HS-27A (cell line): ENCODE results near the gene LAMTOR5.

Experiments
- DNase-seq: peaks from one replicate; pipeline ENCODE4 v3.0.0-alpha.2; 2012; ENCODE audit warnings: low read depth, missing footprints

The LAMTOR5 gene

GRCh38 chr1:110387048-110387754 lies 20.3 kb downstream of the LAMTOR5 start:
- no peak for DNase-seq

DNA sequence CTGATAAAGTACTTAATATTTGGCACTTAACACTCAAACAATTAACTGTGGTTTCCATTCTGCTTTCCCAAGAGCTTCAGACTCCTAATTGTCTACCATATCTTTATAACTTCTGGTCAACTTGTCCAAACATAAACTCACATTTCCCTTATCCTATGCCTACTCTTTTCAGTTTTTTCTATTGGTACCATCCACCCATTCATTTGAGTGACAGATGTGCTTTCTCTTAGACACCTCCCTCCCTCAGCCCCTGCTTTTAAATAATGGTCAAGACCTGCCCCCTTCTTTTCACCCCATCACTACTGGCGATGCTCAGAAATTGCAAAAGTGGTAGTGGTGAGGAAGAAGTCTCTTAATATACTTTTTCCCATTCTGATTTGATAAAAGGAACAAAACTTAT lies 22.1 kb downstream of the LAMTOR5 start:
- DNase-seq = no peak

GRCh38 chr1:110384581-110385321 lies 22.7 kb downstream of the LAMTOR5 start:
- no peak for DNase-seq

GRCh38 chr1:110383251-110383990 lies 24.1 kb downstream of the LAMTOR5 start:
- no peak for DNase-seq

GRCh38 chr1:110380672-110381283 lies 26.7 kb downstream of the LAMTOR5 start:
- no peak for DNase-seq

- no peak for DNase-seq
Observed at GRCh38 chr1:110375490-110375889, 32.0 kb downstream of the LAMTOR5 start.

- peak; percentile 17 for DNase-seq
Observed at GRCh38 chr1:110370827-110371226, 36.7 kb downstream of the LAMTOR5 start.

DNA sequence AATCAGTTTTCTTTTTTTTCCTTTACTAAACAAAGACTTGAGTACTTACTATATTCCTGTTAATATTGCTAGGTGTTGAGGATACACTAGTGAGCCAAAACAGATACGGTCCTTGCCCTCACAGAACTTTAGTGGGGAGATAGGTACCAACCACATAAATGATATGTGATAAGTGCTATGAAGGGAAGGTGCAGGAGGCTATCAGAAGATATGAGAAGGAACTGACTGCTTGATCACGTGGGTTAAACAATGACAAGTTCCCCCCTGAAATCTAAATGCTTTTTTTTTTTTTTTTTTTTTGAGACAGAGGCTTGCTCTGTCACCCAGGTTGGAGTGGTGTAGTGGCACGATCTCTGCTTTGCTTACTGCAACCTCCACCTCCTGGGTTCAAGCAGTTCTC lies 43.3 kb downstream of the LAMTOR5 start:
- no peak for DNase-seq

- no peak for DNase-seq
Observed at GRCh38 chr1:110361856-110362255, 45.6 kb downstream of the LAMTOR5 start.

DNA sequence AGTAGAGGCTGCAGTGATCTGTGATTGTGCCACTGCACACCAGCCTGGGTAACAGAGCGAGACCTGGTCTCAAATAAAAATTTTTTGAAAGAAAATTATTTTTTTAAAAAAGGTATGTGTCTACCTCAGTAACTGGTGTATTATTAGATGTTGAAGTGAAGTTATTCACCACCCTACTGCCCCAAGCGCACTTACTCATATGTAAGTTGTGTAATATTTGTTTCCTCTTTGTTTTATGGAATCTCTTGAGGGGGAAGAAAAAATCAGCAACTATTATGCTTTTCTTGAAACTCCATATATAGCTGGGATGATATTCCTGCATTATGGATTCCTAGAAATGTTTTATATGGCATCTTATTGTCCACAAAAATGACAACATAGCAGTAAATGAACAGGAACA lies 47.1 kb downstream of the LAMTOR5 start:
- DNase-seq = no peak

GRCh38 chr1:110356379-110356778 lies 51.1 kb downstream of the LAMTOR5 start:
- DNase-seq = no peak

DNA sequence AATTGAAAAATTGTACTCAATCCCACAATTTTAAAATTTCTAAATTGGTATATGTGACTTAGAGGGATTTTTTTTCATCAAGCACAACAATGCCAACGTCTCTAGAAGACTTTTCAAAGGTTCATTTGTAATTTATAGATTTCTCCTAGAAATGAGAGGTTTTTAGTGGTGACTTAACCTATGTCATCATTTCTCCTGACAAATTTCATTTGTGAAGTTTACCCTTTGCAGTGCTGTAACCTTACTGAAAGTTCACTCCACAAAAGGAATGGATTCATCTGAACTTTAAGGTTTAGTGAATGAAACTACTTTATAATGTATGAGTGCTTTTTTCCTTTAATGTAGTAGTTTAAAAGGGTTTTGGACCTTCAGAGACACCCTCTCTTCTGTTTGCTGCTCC lies 52.2 kb downstream of the LAMTOR5 start:
- DNase-seq = no peak
